NCI-H2196 (cell line): ENCODE results near the gene TBC1D14.
A peak's percentile ranks its signal among the peaks of the same experiment; 100 is the strongest.
"Not testable (repeated sequence)": the region's sequence is repeated elsewhere in the genome, so short reads cannot be mapped to it uniquely, and the experiment has no call there.

ENCODE experiments used
- DNase-seq: peaks from one replicate; lab custom pipeline; 2025; ENCODE audit not compliant: unreplicated experiment; lab: John Stamatoyannopoulos, UW

Gene TBC1D14

GRCh38 chr4:6908432-6909112, 1.1 kb upstream of the TBC1D14 start:
- DNase-seq: no peak

DNA sequence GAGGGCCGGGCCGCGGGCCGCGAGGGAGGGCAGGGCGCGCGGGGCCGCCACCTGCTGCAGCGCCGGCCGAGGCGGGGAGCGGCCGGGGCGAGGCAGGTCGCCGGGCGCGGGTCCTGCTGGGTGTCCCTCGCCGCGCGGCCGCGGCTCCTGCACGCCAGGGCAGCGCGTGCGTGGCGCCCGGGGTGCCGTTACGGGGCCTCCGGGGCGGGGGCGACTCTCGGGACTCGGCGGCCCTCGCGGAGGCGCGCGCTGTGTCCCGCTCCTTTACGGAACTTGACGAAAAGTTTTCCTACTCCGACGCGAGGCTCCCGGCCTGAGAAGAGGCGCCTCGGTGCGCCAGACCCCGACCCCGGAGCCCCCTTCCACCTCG, 329 bp downstream of the TBC1D14 start:
- DNase-seq: peak; percentile 48

- no peak for DNase-seq
Measured at GRCh38 chr4:6910340-6910959, 824 bp downstream of the TBC1D14 start.

DNA sequence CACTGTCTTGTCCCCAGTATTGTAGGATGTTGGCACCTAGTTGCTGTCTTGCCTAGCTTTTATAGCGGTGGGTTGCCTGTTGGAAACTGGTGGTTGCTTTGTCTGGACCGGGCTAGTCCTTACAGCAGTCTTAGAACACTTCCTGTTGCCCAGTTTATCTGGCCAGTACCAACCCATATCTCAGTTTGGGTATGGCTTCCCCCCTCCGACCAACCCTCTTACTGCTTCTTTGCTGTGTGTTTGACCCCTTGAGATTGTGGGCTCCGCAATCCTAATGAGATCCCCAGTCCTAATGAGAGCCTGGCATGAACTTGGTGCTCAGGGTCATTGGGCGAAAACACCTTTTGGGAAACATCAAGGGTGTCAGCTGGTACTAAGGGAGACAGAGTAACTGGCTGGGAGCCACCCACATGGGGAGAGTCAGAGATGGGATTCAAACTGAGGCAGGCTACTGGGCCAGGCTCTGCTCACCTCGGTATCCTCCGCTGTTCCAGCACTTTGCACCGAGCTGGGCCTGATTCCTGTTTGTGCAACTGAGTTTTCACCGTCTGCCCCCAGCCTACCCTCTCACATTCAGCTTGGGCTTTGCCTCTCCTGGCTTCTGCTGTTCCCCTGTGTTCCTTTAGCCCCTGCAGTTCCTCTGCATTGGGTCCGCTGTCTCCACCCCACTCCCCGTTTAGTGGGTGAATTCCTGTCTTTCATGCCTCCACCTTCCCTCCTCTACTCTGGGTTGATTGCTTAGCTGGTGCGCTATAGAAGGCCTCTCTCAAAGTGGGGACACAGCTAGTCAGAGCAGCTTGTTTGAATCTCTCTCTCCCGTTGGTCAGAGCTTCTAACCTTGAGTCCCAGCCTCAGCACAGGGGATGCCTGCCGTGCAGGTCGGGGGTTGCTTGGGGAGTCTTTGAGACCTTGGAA, 1.6 kb downstream of the TBC1D14 start:
- DNase-seq: no peak

DNA sequence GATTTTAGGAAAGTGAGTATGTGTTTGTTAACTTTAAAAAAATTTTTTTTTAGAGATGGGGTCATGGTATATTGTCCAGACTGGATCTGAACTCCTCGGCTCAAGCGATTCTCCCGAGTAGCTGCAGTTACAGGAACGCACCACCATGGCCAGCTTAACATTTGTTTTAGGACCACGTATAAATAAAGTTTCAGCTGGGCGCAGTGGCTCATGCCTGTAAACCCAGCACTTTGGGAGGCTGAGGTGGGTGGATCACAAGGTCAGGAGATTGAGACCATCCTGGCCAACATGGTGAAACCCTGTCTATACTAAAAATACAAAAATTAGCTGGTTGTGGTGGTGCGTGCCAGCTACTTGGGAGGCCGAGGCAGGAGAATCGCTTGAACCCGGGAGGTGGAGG, 2.3 kb downstream of the TBC1D14 start:
- DNase-seq: not testable (repeated sequence)

- no peak for DNase-seq
Measured at GRCh38 chr4:6912441-6912840, 2.8 kb downstream of the TBC1D14 start.

GRCh38 chr4:6913350-6913905, 3.8 kb downstream of the TBC1D14 start:
- DNase-seq: no peak

- no peak for DNase-seq
Measured at GRCh38 chr4:6914448-6914847, 4.8 kb downstream of the TBC1D14 start.

- no peak for DNase-seq
Measured at GRCh38 chr4:6915041-6916005, 5.7 kb downstream of the TBC1D14 start.

- no peak for DNase-seq
Measured at GRCh38 chr4:6916069-6916586, 6.5 kb downstream of the TBC1D14 start.

DNA sequence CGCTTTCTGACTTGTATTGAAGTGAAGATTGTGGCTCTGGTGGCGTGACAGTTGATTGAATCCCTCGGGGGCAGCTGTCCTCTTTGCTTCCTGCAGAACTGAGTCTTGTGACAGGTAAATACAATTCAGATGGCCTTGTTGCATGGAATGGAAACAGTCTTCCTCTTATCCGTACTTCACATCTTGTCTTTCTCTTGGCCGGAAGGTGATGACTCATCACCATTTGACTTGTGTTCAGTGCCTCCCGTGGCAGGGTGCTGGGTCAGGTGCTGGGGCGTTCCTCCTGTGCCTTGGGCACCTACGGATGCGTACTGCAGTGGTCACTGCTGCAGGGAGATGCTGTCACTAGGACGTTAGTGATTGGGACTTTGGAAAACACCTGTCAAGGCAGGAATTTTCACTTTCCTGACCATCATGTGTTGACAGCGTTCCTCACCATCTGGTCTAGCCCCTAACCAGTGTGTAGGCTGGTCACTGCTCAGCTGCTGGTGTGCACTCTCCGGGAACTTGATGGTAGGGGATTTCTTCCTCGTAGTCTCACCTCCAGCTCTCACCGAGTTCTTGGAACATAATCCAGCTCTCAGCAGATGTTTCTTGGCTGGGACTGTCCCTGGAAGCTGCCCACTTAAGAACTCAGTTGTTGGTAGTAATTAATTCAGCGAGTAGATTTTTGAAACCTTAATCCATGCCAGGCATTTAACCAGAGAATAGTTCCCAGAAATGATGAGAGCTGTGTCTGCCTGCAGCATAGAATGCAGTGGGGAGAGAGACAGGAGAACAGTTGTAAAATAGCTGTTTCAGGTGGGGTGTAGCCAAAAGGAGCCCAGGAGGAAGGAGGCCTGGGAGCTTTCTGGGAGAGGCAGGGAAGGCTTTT, 7.2 kb downstream of the TBC1D14 start:
- peak; percentile 41 for DNase-seq

- DNase-seq: peak; percentile 92
Measured at GRCh38 chr4:6917461-6918271, 8.0 kb downstream of the TBC1D14 start.

GRCh38 chr4:6918338-6918737, 8.7 kb downstream of the TBC1D14 start:
- no peak for DNase-seq

DNA sequence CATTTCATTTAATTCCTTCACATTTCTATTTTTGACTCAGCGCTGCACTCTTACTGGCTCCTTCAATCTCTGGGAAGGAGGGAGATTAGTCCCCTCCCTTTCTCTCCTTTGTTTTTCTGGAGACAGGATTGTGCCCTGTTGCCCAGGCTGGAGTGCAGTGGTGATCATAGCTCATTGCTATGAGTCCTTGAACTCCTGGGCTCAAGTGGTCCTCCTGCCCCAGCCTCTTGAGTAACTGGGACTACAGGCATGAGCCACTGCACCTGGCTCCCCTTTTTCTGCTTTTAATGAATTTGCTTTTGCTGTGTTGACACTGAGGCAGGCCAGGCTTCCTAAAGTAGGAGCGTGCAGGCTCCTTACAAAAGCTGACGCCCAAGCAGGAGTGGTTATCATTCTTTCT, 10.5 kb downstream of the TBC1D14 start:
- no peak for DNase-seq

- no peak for DNase-seq
Measured at GRCh38 chr4:6923507-6923906, 13.9 kb downstream of the TBC1D14 start.

DNA sequence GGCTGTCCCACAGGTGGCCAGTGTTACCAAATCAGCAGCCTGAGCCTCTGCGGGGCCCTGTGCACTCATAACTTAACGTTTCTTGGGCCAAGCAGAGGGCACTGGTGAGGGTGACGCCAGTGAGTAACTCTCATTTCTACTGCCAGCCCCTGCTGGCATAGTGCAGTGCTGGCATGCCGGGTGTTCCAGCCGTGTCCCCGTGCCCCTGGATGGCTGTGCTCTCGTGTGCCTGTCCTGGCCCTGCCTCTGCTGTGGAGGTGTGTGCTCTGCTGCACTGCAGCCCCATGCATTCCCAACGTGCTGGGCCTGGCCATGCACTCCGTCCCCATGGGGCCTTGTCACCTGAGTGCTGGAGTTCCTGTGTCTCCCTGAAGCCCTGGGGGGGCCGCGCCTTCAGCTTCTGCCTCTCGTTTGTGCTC, 14.7 kb downstream of the TBC1D14 start:
- DNase-seq: no peak

DNA sequence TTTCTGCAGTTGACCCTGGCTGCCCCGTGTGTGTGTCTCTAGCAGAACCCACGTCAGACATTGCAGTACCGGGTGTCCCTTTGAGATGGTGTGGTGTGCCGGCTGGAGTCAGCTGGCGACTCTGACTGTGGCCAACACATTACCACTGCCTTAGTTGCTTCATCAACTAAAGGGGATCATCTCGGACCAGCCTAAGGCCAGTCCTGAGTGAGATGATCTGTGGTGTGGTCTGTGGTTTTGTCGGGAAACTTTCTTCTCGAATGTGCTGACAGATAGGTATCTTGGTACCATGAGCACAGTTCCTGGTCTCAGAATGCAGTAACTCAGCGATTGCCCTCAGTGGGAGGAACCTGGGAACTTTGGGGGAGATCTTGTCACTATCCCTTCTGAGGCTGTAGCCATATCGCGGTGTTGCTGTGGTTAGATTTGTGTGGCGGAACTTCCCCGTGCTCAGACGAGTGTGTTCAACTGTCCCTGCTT, 15.8 kb downstream of the TBC1D14 start:
- DNase-seq: no peak

DNA sequence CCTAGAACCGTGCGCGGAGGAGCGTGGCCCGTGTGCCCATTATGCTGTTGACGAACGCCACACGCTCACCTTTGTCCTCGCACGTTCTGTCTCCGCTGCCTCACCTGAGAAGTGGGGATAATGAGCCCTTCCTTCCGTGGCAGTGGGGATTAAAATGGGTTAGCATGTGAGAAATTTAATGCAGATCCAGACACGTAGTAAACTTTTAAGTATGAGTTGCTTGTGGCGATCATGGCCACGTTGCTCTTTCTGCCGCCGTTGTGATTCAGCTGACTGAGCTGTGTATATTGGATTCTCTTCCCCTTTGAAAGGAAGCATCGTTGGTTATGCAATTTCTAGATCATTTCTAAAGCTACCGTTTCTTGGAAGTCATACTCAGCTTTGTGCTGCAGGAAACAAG, 16.5 kb downstream of the TBC1D14 start:
- DNase-seq: no peak
